ENCODE measurements around the gene FGF13.

DNA sequence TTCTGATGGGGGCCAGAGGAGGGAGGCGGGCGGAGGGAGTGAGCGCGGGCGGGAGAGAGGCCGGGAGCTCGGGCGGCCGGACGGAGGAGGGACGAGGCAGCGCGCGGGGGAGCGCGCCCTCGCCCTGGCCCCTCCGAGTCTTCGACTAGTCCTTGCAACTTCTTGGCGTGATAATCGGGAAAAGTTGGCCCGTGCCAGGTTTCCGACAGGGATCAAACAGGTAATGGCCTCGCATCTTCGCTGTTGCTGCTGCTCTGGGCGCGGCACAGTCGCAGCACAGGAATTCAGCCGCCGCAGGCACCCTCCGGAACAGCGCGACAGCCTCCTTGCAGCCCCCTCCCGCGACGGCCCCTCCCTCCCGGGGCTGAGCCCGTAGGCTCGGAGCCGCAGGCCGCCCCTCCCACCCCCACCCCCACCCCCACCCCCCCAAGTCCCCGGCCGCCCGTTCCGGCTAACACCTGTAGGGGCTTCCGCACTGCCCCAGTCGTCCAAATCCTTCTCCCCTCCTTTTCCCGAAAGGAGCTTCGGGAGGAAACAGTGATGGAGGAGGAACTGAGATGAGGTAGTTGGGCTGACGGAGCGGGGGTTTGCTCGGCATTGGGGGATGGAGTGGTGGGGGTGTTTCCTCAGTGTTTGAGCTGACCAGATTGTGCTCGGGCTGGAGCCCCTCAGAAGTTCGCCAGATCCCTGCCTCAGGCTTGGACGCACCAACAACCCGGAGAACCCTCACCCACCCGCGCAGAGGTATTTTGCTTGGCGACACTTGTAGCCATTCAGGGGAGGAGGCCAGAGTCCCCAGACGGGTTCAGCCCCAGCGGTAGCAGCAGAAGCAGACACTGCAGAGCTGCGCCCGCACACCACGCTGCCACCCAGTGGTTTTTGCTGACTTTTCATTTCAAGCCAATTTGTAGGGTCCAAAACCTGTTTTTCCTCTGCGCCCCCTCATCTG, at the start of gene FGF13:
- TF ChIP-seq, protein P1, sequence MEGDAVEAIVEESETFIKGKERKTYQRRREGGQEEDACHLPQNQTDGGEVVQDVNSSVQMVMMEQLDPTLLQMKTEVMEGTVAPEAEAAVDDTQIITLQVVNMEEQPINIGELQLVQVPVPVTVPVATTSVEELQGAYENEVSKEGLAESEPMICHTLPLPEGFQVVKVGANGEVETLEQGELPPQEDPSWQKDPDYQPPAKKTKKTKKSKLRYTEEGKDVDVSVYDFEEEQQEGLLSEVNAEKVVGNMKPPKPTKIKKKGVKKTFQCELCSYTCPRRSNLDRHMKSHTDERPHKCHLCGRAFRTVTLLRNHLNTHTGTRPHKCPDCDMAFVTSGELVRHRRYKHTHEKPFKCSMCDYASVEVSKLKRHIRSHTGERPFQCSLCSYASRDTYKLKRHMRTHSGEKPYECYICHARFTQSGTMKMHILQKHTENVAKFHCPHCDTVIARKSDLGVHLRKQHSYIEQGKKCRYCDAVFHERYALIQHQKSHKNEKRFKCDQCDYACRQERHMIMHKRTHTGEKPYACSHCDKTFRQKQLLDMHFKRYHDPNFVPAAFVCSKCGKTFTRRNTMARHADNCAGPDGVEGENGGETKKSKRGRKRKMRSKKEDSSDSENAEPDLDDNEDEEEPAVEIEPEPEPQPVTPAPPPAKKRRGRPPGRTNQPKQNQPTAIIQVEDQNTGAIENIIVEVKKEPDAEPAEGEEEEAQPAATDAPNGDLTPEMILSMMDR (IDR thresholded peaks at IDR 0.05), result peak; percentile 48
- no peak for TF ChIP-seq EZH2 (IDR thresholded peaks at IDR 0.05)
- TF ChIP-seq EZH2phosphoT487 (IDR thresholded peaks at IDR 0.05), result no peak
